ENCODE results near the gene MAML2.

DNA sequence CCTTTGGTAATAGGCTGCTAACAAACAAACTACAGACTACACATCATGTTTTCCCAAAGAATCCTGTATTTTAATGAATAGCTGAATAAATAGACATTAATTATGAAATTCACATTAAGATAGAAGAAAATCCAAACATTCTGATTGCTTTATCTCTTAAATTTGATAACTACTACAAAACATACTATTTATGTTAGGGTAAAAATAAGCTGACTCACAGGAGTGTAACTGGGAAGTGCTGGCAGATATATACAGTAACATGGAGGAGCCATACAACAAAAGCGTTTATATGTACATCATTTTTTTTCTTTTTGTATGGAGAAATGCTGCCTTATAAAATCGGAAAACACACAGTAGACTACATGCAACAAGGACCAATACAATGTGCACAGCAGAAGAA lies 366.4 kb downstream of the MAML2 start:
- TF ChIP-seq, protein P1, sequence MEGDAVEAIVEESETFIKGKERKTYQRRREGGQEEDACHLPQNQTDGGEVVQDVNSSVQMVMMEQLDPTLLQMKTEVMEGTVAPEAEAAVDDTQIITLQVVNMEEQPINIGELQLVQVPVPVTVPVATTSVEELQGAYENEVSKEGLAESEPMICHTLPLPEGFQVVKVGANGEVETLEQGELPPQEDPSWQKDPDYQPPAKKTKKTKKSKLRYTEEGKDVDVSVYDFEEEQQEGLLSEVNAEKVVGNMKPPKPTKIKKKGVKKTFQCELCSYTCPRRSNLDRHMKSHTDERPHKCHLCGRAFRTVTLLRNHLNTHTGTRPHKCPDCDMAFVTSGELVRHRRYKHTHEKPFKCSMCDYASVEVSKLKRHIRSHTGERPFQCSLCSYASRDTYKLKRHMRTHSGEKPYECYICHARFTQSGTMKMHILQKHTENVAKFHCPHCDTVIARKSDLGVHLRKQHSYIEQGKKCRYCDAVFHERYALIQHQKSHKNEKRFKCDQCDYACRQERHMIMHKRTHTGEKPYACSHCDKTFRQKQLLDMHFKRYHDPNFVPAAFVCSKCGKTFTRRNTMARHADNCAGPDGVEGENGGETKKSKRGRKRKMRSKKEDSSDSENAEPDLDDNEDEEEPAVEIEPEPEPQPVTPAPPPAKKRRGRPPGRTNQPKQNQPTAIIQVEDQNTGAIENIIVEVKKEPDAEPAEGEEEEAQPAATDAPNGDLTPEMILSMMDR (IDR thresholded peaks at IDR 0.05 in 8 of 11, conservative IDR thresholded peaks at IDR 0.05 in 3 of 11): no peak
- TF ChIP-seq POLR2AphosphoS5 (IDR thresholded peaks at IDR 0.05): no peak

All from spleen (tissue), 7 donors.